ENCODE results near the gene ACTN4. TPM values are rescaled to one million over a fixed set of nuclear protein-coding genes. Genes with fewer than 3 reads are reported as not detected.

The ACTN4 gene
- total RNA-seq, 1 donor, result 229 TPM

GRCh38 chr19:38690832-38691231 lies 43.4 kb downstream of the ACTN4 start:
- H3K27ac ChIP-seq (ENCODE audit: low read depth, low read length), result peak overlapping the region; percentile 64
- peaks cover 33% of the 10 kb centered on the region for H3K36me3 ChIP-seq (ENCODE audit: insufficient read depth, low read length)

GRCh38 chr19:38691938-38692457 lies 44.5 kb downstream of the ACTN4 start:
- Histone ChIP-seq H4K20me1 (ENCODE audit: insufficient read depth, low read length) (peaks cover 25% of the 10 kb centered on the region), H3K27ac (ENCODE audit: low read depth, low read length) (peak overlapping the region; percentile 81), H2AFZ (ENCODE audit: low read length) (no peak overlapping the region), H3K9me3 (ENCODE audit: low read depth, low read length) (no peaks in the 10 kb centered on the region), H3K4me3 (ENCODE audit: insufficient read depth, low read length) (no peak overlapping the region), H3K4me2 (ENCODE audit: insufficient read depth, low read length) (peak overlapping the region; percentile 53), H3K27me3 (ENCODE audit: insufficient read depth, low read length) (no peaks in the 10 kb centered on the region), H3K36me3 (ENCODE audit: insufficient read depth, low read length) (peaks cover 43% of the 10 kb centered on the region), H3K4me1 (ENCODE audit: insufficient read depth, low read length) (peaks cover 43% of the 10 kb centered on the region), H3K79me2 (ENCODE audit: insufficient read depth, low read length) (peaks cover 99% of the 10 kb centered on the region)
- peak; percentile 83 for DNase-seq (ENCODE audit: insufficient read length, low spot score, missing footprints)
- TF ChIP-seq CTCF (IDR thresholded peaks at IDR 0.05; ENCODE audit: extremely low read depth, low read depth, low read length), result no peak

More at GRCh38 chr19:38690832-38691231, 43.4 kb downstream of the ACTN4 start:
- TF ChIP-seq CTCF (IDR thresholded peaks at IDR 0.05; ENCODE audit: extremely low read depth, low read depth, low read length), result no peak
- Histone ChIP-seq H4K20me1 (ENCODE audit: insufficient read depth, low read length) (peaks cover 21% of the 10 kb centered on the region), H3K4me3 (ENCODE audit: insufficient read depth, low read length) (no peak overlapping the region), H3K4me2 (ENCODE audit: insufficient read depth, low read length) (no peak overlapping the region), H3K27me3 (ENCODE audit: insufficient read depth, low read length) (no peaks in the 10 kb centered on the region), H3K79me2 (ENCODE audit: insufficient read depth, low read length) (peaks cover 99% of the 10 kb centered on the region), H2AFZ (ENCODE audit: low read length) (no peak overlapping the region), H3K4me1 (ENCODE audit: insufficient read depth, low read length) (peaks cover 52% of the 10 kb centered on the region), H3K9me3 (ENCODE audit: low read depth, low read length) (no peaks in the 10 kb centered on the region)
- peak; percentile 43 for DNase-seq (ENCODE audit: insufficient read length, low spot score, missing footprints)

GRCh38 chr19:38692458-38693379 lies 45.3 kb downstream of the ACTN4 start:
- Histone ChIP-seq H3K27ac (ENCODE audit: low read depth, low read length) (peak overlapping the region; percentile 81), H3K4me2 (ENCODE audit: insufficient read depth, low read length) (peak overlapping the region; percentile 53), H3K79me2 (ENCODE audit: insufficient read depth, low read length) (peaks cover 99% of the 10 kb centered on the region), H3K4me1 (ENCODE audit: insufficient read depth, low read length) (peaks cover 43% of the 10 kb centered on the region), H3K4me3 (ENCODE audit: insufficient read depth, low read length) (no peak overlapping the region), H3K9me3 (ENCODE audit: low read depth, low read length) (no peaks in the 10 kb centered on the region), H3K27me3 (ENCODE audit: insufficient read depth, low read length) (no peaks in the 10 kb centered on the region), H2AFZ (ENCODE audit: low read length) (no peak overlapping the region), H4K20me1 (ENCODE audit: insufficient read depth, low read length) (peaks cover 32% of the 10 kb centered on the region), H3K36me3 (ENCODE audit: insufficient read depth, low read length) (peaks cover 49% of the 10 kb centered on the region)
- DNase-seq (ENCODE audit: insufficient read length, low spot score, missing footprints), result peak; percentile 57
- TF ChIP-seq CTCF (IDR thresholded peaks at IDR 0.05; ENCODE audit: extremely low read depth, low read depth, low read length), result no peak
